Measurements from ENCODE around the gene DCAF16. TPM values are rescaled to one million over a fixed set of nuclear protein-coding genes. Genes with fewer than 3 reads are reported as not detected.

Gene DCAF16
- total RNA-seq, 1 donor from 2014 or later: 24.5 TPM

GRCh38 chr4:17765514-17766286, 44.9 kb downstream of the DCAF16 start:
- Mint-ChIP-seq H3K4me3 (ENCODE audit: unreplicated experiment) (no peak overlapping the region), H3K27me3 (ENCODE audit: low read depth) (peaks cover 3% of the 10 kb centered on the region), H3K9me3 (ENCODE audit: low read depth) (no peaks in the 10 kb centered on the region), H3K4me1 (ENCODE audit: low read depth) (no peaks in the 10 kb centered on the region), H3K27ac (ENCODE audit: unreplicated experiment) (no peak overlapping the region), H3K36me3 (ENCODE audit: low read depth) (no peaks in the 10 kb centered on the region)
- DNase-seq (ENCODE audit: low spot score): no peak
- no peak for TF ChIP-seq CTCF (IDR thresholded peaks at IDR 0.05)

DNA sequence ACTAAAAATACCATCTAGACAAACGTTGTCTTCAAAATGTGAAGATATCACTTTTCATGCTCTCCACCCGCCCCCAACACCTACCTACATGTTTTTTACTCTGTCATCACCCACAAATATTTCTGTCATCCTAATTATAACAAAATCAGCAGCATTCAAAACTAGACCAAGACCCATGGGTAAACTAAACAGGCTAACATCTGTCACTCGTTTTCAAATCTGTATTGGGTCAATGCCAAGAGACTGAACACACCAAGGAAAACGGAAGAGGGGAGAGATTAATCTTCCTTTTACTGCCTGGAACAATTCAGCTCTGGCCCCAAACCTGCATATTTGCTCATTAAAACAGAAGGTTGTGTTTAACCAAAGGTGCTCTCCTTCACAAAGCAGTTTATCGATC, 46.6 kb downstream of the DCAF16 start:
- Mint-ChIP-seq H3K27ac (ENCODE audit: unreplicated experiment) (no peak overlapping the region), H3K9me3 (ENCODE audit: low read depth) (no peaks in the 10 kb centered on the region), H3K36me3 (ENCODE audit: low read depth) (no peaks in the 10 kb centered on the region), H3K4me1 (ENCODE audit: low read depth) (no peaks in the 10 kb centered on the region), H3K27me3 (ENCODE audit: low read depth) (peaks cover 6% of the 10 kb centered on the region), H3K4me3 (ENCODE audit: unreplicated experiment) (no peak overlapping the region)
- no peak for DNase-seq (ENCODE audit: low spot score)
- no peak for TF ChIP-seq CTCF (IDR thresholded peaks at IDR 0.05)

- TF ChIP-seq CTCF (IDR thresholded peaks at IDR 0.05): no peak
- Mint-ChIP-seq H3K36me3 (ENCODE audit: low read depth) (no peaks in the 10 kb centered on the region), H3K4me1 (ENCODE audit: low read depth) (no peaks in the 10 kb centered on the region), H3K27ac (ENCODE audit: unreplicated experiment) (no peak overlapping the region), H3K9me3 (ENCODE audit: low read depth) (no peaks in the 10 kb centered on the region), H3K4me3 (ENCODE audit: unreplicated experiment) (no peak overlapping the region), H3K27me3 (ENCODE audit: low read depth) (peaks cover 7% of the 10 kb centered on the region)
- DNase-seq (ENCODE audit: low spot score): no peak
These were observed 47.1 kb downstream of the DCAF16 start for GRCh38 chr4:17763416-17763815.

DNA sequence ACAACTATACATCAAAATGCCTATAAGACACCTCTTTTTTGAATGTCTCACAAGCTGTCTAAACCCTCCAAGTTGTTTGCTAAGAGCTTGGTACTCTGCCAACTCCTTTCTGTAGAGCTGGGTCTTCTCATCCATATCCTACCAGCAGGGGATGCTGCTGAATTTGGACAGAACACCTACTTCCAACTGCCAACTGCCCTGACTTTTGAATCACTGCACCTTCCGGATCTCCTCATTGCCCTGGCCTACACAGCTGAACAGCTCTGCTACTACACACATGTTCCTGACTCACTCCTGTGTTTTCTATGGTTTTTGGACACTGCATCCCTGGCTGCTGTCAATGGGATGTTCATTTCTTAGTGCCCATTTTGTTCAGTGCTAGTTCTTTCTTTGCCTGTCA, 47.8 kb downstream of the DCAF16 start:
- no peaks in the 10 kb centered on the region for H3K36me3 Mint-ChIP-seq (ENCODE audit: low read depth)
- H3K4me1 Mint-ChIP-seq (ENCODE audit: low read depth): peaks cover 3% of the 10 kb centered on the region
- no peak for DNase-seq (ENCODE audit: low spot score)
- H3K9me3 Mint-ChIP-seq (ENCODE audit: low read depth): no peaks in the 10 kb centered on the region
- TF ChIP-seq CTCF (IDR thresholded peaks at IDR 0.05): peak; percentile 30
- H3K27me3 Mint-ChIP-seq (ENCODE audit: low read depth): peaks cover 9% of the 10 kb centered on the region
- H3K27ac Mint-ChIP-seq (ENCODE audit: unreplicated experiment): no peak overlapping the region
- no peak overlapping the region for H3K4me3 Mint-ChIP-seq (ENCODE audit: unreplicated experiment)

DNA sequence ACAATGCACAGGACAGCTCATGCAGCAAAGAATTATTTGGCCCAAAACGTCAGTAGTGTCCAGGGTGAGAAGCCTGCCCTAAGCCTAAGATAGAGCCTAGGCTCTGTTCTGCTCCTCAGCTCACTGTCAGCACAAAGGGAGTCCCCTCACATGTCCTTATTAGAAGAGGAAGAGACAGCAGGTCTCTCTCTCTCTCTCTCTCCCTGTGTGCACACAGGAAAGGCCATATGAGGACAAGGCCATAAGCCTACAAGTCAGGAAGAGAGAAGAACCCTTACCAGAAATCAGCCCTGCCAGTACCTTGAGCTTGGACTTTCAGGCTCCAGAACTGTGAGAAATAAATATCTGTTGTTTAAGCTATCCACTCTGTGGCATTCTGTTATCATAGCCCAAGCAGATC, 49.5 kb downstream of the DCAF16 start:
- no peak for DNase-seq (ENCODE audit: low spot score)
- no peaks in the 10 kb centered on the region for H3K9me3 Mint-ChIP-seq (ENCODE audit: low read depth)
- H3K4me3 Mint-ChIP-seq (ENCODE audit: unreplicated experiment): no peak overlapping the region
- no peak overlapping the region for H3K27ac Mint-ChIP-seq (ENCODE audit: unreplicated experiment)
- no peak for TF ChIP-seq CTCF (IDR thresholded peaks at IDR 0.05)
- peaks cover 5% of the 10 kb centered on the region for H3K4me1 Mint-ChIP-seq (ENCODE audit: low read depth)
- peaks cover 12% of the 10 kb centered on the region for H3K27me3 Mint-ChIP-seq (ENCODE audit: low read depth)
- H3K36me3 Mint-ChIP-seq (ENCODE audit: low read depth): no peaks in the 10 kb centered on the region
